Nephron progenitor cell (in vitro differentiated cells): Measurements from ENCODE around the gene CSE1L.

Experiments used
- DNase-seq: peaks from one replicate; pipeline ENCODE4 v3.0.0; 2021
- H3K27ac Mint-ChIP-seq: 2 replicates; pipeline ENCODE4 v1.8.0; 2021; ENCODE audit warnings: mild to moderate bottlenecking, moderate library complexity, mixed read lengths
- H3K27me3 Mint-ChIP-seq: 2 replicates; pipeline ENCODE4 v1.8.0; 2021; ENCODE audit warnings: mild to moderate bottlenecking, low read depth, mixed read lengths; ENCODE audit not compliant: poor library complexity
- H3K36me3 Mint-ChIP-seq: 2 replicates; pipeline ENCODE4 v1.8.0; 2021; ENCODE audit warnings: low read depth, mixed read lengths
- H3K4me1 Mint-ChIP-seq: 2 replicates; pipeline ENCODE4 v1.8.0; 2021; ENCODE audit warnings: mixed read lengths
- H3K4me3 Mint-ChIP-seq: 2 replicates; pipeline ENCODE4 v1.8.0; 2021; ENCODE audit warnings: mild to moderate bottlenecking, moderate library complexity, mixed read lengths
- H3K9me3 Mint-ChIP-seq: 2 replicates; pipeline ENCODE4 v1.8.0; 2021; ENCODE audit warnings: mild to moderate bottlenecking, moderate library complexity, mixed read lengths
- CTCF ChIP-seq: fragments of 200-600 bp; sonication (generic); IDR thresholded peaks from 2 replicates; pipeline ENCODE4 v1.5.0; 2021; ENCODE audit warnings: antibody characterized with exemption

Gene CSE1L

GRCh38 chr20:49110767-49111694 is 64.9 kb downstream of the CSE1L start:
- peaks cover 8% of the 10 kb centered on the region for H3K9me3 Mint-ChIP-seq
- no peaks in the 10 kb centered on the region for H3K27me3 Mint-ChIP-seq
- H3K4me1 Mint-ChIP-seq: peaks cover 5% of the 10 kb centered on the region
- H3K4me3 Mint-ChIP-seq: no peak overlapping the region
- no peak for TF ChIP-seq CTCF
- DNase-seq: no peak
- peak overlapping the region; percentile 86 for H3K27ac Mint-ChIP-seq
- peaks cover 71% of the 10 kb centered on the region for H3K36me3 Mint-ChIP-seq

GRCh38 chr20:49112596-49113274 is 66.6 kb downstream of the CSE1L start:
- H3K4me3 Mint-ChIP-seq: no peak overlapping the region

GRCh38 chr20:49115564-49115963 is 69.5 kb downstream of the CSE1L start:
- DNase-seq: no peak
- Mint-ChIP-seq H3K9me3 (no peaks in the 10 kb centered on the region), H3K27me3 (no peaks in the 10 kb centered on the region), H3K27ac (no peak overlapping the region), H3K4me1 (peaks cover 5% of the 10 kb centered on the region), H3K4me3 (no peak overlapping the region), H3K36me3 (peaks cover 80% of the 10 kb centered on the region)
- TF ChIP-seq CTCF: no peak

More at GRCh38 chr20:49112596-49113274, 66.6 kb downstream of the CSE1L start:
- Mint-ChIP-seq H3K4me1 (peaks cover 5% of the 10 kb centered on the region), H3K27ac (peak overlapping the region; percentile 84), H3K9me3 (peaks cover 3% of the 10 kb centered on the region), H3K27me3 (no peaks in the 10 kb centered on the region), H3K36me3 (peaks cover 77% of the 10 kb centered on the region)
- no peak for TF ChIP-seq CTCF
- DNase-seq: no peak

- no peak overlapping the region for H3K27ac Mint-ChIP-seq
These were observed 72.2 kb downstream of the CSE1L start for GRCh38 chr20:49118307-49118706.

GRCh38 chr20:49119988-49120387 is 73.9 kb downstream of the CSE1L start:
- no peak overlapping the region for H3K27ac Mint-ChIP-seq
- H3K27me3 Mint-ChIP-seq: no peaks in the 10 kb centered on the region
- peaks cover 84% of the 10 kb centered on the region for H3K36me3 Mint-ChIP-seq
- no peak for TF ChIP-seq CTCF
- H3K4me3 Mint-ChIP-seq: no peak overlapping the region
- H3K9me3 Mint-ChIP-seq: no peaks in the 10 kb centered on the region
- DNase-seq: no peak
- no peaks in the 10 kb centered on the region for H3K4me1 Mint-ChIP-seq

More at GRCh38 chr20:49118307-49118706, 72.2 kb downstream of the CSE1L start:
- Mint-ChIP-seq H3K27me3 (no peaks in the 10 kb centered on the region), H3K9me3 (no peaks in the 10 kb centered on the region), H3K4me1 (no peaks in the 10 kb centered on the region), H3K4me3 (no peak overlapping the region), H3K36me3 (peaks cover 84% of the 10 kb centered on the region)
- DNase-seq: no peak
- no peak for TF ChIP-seq CTCF
